ENCODE data around the gene CCT5.

CCT5 gene

DNA sequence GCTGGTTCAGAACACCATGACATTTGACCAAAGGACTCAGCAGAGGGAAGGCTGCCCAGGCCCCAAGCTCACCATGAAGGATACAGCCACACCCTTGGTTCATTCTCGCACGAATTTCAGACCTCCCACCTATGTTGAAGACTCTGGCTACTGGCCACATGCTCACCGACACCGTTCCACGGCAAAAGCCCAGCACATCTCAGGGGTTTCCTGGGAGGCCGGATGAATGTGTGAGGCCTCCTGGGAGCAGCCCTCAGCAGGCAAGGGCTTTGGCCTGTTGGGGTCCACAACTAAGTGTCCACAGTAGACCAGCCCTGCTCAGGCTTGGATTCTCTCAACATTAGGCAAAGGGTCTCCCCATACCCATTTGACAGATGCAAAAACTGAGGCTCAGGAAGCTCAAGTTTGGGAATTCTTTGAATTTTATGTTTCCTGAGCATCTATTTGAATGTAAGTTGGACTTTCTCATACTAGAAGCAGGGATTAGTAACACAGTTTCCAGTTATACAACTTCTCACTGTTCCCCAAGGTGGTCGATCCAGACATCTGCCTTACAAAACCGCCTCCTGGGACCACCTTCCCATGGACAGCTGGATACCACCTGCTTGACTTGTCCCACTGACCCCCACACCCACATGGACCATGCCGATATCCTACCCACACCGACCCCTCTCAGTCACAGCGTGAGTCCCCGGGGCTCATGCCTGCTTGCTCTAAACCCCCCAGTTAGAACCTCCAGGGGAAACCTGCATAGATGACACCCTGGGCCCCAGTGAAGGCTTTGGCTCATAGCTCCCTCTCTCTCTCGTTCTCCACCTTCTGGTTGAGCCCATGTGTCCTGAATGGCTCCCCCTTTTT, 27.9 kb downstream of the CCT5 start:
- no peak for DNase-seq

- DNase-seq = no peak
Observed at GRCh38 chr5:10278658-10279279, 28.7 kb downstream of the CCT5 start.

- DNase-seq = no peak
Observed at GRCh38 chr5:10279328-10279727, 29.2 kb downstream of the CCT5 start.

DNA sequence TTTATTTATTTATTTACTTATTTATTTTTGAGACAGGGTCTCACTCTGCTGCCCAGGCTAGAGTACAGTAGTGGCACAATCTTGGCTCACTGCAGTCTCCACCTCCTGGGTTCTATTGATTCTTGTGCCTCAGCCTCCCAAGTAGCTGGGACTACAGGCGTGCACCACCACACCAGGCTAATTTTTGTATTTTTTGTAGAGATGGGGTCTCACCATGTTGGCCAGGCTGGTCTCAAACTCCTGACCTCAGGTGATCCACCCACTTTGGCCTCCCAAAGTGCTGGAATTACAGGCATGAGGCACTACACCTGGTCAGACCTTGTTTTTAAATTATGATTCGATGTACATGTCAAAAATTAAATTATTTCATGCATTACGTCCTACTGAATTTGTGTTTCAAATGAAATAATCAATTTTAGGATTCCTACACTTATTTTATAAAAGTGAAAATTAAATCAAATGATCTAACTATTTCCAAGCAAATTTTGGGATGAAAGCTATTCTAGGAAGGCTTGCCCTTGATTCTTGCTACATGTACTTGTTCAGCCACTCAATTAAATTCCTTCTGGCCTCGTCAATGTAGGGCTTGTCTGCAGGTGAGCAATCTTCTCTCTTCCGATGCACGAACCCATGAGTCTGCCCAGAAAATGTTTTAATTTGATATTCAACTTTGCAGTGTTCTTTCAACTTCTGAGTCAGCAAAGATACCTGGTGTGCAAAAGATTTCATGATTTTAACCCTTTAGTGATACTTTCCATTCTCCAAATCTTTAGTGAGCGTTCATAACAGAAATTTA, 30.0 kb downstream of the CCT5 start:
- DNase-seq = no peak

DNA sequence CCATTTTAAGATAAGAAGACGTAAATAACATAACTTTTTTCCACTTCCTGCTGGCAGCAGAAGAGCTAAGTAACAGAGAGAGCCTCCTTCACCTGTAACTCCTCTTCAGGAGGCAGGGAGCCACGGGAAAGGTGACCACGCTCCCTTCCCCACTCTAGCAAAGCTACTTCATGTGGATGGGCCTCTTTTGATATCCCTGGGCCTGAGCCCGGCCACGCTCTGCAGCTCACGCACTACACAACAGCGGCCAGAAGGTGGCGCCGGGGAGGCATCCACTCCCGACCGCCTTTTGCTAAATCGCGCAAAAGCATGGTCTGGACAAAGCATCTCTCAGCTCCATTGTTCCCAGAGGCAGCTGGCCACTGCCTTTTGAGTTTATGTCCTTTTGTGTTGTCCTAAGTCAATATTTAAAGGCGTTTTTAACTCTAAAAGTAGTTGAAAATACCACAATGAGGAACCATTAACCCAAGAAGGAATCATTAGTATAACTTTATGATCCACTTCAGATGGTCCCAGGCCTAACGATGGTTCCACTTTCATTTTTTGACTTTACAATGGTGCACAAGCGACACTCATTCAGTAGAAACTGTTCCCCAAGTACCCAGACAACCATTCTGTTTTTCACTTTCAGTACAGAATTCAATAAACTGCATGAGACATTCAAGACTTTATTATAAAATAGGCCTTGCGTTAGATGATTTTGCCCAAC, 34.0 kb downstream of the CCT5 start:
- DNase-seq = peak; percentile 73

GRCh38 chr5:10285362-10285761, 35.3 kb downstream of the CCT5 start:
- DNase-seq = peak; percentile 47

DNA sequence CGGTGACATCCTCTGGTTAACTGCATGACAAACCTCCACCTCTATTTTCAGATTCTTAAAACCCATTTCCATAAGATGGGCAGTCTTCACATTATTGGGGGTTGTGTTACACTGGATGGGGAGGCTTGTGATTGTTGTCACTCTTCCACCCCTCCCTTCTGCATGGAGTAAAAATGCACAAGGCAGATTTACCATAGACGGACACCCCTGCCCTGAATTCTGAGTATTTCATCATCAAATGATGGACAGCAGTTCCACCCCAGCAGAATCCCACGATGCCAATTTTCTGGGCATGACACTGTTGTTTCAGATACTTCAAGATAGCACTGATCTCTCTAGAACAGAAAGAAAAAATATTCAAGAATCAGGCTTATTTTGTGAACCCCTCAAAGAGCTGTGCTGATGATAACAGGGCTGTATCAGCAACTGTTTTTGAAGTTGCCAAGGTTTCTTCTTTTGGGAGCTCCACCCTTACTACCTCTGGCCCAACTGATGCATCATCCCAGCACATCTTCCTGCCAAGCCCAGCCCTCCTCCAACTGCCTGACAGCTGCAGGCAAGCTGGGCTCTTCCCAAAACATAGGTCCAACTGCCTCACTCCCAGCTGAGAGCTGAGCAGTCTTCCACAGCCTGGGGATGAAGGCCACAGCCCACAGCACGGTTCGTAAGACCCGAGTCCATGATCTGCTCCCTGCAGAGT, 36.2 kb downstream of the CCT5 start:
- no peak for DNase-seq

- no peak for DNase-seq
Observed at GRCh38 chr5:10286862-10287227, 36.8 kb downstream of the CCT5 start.

DNA sequence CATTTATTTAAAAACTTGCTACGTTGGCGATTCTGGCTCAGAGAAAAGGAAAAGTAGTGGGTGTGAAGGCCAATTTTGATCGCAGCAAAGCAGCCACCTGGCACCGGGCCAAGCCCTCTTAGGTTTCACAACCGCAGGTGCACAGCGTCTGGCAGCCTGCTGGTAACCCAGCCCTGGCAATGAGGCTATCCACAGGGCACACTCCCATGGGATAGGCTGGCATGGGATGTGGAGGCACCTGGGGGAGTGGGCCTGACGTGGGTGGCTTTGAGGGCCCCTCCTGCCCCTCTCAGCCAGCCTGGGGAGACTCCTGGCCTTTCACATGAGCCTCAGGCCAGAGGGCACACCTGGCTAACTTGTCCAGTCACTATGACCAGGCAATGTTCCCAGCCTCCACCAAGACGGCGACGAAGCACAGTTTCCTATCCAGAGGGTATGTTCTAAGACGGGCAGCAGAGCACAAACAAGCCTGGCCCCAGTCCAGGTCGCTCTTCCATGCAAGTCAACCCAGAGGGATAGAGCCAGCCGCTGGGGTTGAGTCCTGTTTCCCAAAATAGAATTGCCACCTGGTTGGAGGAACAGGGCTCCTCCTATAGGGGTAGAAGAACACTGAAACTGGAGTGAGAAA, 38.6 kb downstream of the CCT5 start:
- no peak for DNase-seq

DNA sequence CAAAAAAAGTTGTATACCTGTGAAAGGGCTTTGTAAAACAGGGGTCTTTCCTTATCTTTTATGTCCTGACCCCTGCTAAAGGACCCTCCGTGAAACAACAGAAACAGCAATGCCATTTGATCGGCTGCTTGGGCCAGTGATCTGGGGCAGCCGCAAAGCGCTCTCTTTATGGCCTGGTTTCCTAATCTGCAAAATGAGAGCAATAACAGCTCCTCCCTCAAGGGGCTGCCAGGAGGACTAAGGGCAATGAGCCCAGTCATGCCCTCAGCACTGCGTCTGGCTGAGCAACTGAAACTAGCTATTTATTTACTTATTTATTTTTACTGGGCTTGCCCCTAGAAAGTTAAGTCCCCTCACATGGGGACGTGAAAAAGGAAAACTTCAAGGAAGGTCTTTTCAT, 39.3 kb downstream of the CCT5 start:
- no peak for DNase-seq

DNA sequence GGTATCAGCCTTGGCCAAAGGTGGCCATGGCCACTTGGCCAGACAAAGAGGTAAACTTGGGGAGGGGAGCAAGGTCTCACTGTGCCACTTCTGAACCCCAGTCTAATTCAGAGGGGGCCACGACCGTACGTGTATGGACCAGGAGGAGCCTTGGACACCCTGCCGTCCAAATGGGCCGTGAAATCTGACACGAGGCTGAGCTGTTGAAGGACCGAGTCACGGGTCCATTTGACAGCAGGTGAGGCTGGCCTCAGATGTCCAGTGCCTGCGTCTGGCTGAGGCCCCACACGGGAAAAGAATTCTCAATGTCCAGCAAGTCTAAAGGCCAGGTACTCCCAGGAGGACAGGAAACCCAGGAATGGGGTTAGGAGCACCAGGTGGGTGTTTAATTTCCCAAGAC, 39.9 kb downstream of the CCT5 start:
- DNase-seq = no peak

GRCh38 chr5:10290438-10290837, 40.4 kb downstream of the CCT5 start:
- DNase-seq = no peak

GRCh38 chr5:10291692-10292339, 41.7 kb downstream of the CCT5 start:
- DNase-seq = no peak

- peak; percentile 14 for DNase-seq
Observed at GRCh38 chr5:10293907-10294662, 44.0 kb downstream of the CCT5 start.

DNA sequence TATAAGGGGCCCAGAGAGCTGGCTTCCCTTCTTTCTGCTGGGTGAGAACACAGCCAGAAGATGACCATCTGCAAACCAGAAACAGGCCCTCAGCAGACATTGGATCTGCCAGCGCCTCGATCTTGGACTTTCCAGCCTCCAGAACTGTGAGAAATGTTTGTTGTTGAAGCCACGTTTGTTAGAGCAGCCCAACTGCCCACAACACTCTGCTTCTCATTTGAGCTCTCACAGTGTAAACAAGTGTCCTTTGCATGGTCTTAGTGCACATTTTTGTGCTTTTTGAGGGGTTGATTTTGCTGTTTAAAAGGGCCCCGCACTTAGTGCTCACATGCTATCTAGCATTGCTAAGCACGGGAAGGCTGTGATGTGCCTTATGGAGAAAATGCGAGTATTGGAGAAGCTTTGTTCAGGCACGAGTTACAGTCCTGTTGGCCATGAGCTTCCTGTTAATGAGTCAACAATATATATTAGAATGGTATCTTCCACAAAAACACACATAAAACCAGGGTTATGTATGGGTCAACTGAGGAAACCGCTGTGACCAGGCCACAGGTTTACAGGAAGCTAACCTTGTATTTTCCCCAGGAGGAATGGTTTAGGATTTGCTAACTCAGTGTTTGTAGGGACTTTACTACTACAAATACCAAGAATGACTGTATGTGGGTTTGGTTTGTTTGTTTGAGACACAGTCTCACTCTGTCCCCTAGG, 45.7 kb downstream of the CCT5 start:
- no peak for DNase-seq

- no peak for DNase-seq
Observed at GRCh38 chr5:10297646-10298204, 47.6 kb downstream of the CCT5 start.

DNA sequence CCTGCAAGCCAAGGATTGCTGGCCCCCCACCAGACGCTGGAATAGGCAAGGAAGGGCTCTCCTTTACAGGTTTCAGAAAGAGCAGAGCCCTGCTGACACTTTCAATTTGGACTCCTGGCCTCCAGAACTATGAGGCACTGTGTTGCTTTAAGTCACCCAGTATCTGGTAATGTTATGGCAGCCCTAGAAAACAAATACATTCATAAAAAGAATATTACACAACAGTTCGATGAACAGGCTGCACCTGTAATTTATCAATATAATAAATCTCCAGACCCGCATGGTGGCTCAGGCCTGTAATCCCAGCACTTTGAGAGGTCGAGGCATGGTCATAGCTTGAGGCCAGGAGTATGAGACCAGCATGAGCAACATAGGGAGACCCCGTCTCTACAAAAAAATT, 50.2 kb downstream of the CCT5 start:
- DNase-seq = no peak

DNA sequence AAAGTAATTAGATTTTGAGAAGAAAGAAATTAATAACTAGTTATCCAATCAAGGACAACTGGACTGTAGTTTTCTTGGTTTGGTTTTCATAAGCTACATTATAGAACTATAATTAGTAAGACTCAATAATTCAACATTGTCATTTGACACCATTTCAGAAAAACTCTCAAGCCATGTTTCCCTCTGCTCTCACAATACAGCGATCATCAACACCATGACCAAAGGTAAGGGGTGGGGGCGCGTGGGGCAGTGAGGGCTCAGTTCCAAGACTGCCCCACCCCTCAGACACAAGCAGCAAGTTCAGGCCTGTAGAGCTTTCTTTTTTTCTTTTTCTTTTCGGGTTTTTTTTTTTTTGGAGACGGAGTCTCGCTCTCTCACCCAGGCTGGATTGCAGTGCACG, 51.2 kb downstream of the CCT5 start:
- no peak for DNase-seq

DNA sequence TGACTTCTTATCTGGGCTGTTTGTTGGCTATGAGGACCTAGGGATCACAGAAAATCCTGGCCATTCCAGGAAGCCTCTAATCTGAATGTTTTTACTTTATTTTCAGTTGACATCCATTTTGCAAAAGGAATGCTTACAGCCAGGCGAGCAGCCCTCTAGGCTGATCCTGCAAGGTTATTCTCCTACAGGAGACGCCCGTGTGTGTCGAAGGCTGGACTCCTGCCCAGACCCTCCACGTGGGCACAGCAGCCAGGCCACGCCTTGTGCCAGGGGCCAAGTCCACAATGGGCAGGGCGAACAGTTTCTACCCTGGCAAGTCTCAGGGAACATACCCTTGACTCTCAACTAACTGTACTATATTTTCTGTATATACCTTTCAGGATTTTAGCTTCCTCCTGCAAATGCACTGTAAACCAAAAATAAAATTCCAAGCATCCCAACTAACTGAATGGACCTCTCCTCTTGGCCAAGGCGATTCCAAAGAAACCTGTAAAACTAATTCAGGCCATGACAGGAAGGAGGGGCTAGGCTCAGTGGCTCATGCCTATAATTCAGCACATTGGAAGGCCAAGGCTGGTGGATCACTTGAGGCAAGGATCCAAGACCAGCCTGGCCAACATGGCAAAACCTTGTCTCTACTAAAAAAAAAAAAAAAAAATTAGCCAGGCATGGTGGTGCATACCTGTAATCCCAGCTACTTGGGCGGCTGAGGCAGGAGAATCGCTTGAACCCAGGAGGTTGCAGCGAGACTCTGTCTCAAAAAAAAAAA, 51.9 kb downstream of the CCT5 start:
- DNase-seq = no peak

Data from fibroblast of skin of abdomen (primary cell).